WTC11 (cell line): ENCODE measurements around the gene GDPD4. TPM values are rescaled to one million over a fixed set of nuclear protein-coding genes. Genes with fewer than 3 reads are reported as not detected.
A peak's percentile ranks its signal among the peaks of the same experiment; 100 is the strongest.

Source experiments
- ATAC-seq: fragments of 200-7000 bp; cut with Tn5 transposase; 2 replicates; pipeline ENCODE4 v1.10.0; 2021; ENCODE audit warnings: mild to moderate bottlenecking, moderate library complexity
- CTCF ChIA-PET: fragments of 300-600 bp; sonication (Branson Sonifier 250); formaldehyde crosslinking; loops from one replicate; lab custom pipeline; 2021; ENCODE audit warnings: antibody characterized with exemption; lab: Charles Lee
- POLR2A ChIA-PET: fragments of 350-600 bp; sonication (Branson Sonifier 250); formaldehyde crosslinking; loops from one replicate; lab custom pipeline; 2021; ENCODE audit warnings: antibody characterized with exemption; lab: Charles Lee
- DNase-seq: peaks from one replicate; pipeline ENCODE4 v3.0.0; 2021; ENCODE audit warnings: low spot score
- H3K27ac Mint-ChIP-seq: 2 replicates; pipeline ENCODE4 v1.8.0; 2021; ENCODE audit warnings: mixed read lengths
- H3K27me3 Mint-ChIP-seq: 2 replicates; pipeline ENCODE4 v1.8.0; 2021; ENCODE audit warnings: low read depth, mild to moderate bottlenecking, moderate library complexity, mixed read lengths
- H3K36me3 Mint-ChIP-seq: 2 replicates; pipeline ENCODE4 v1.8.0; 2021; ENCODE audit warnings: mixed read lengths
- H3K4me1 Mint-ChIP-seq: 2 replicates; pipeline ENCODE4 v1.8.0; 2022; ENCODE audit warnings: mixed read lengths
- H3K4me3 Mint-ChIP-seq: 2 replicates; pipeline ENCODE4 v1.8.0; 2021; ENCODE audit warnings: mild to moderate bottlenecking, moderate library complexity, mixed read lengths
- H3K9me3 Mint-ChIP-seq: 2 replicates; pipeline ENCODE4 v1.8.0; 2021; ENCODE audit warnings: mixed read lengths
- ATF1 ChIP-seq: sonication (generic); formaldehyde crosslinking; IDR thresholded peaks from 2 replicates; pipeline ENCODE4 v1.8.1; 2023; ENCODE audit warnings: mild to moderate bottlenecking, moderate library complexity, missing genetic modification reagents
- ETV6 ChIP-seq: sonication (generic); formaldehyde crosslinking; IDR thresholded peaks from 2 replicates; pipeline ENCODE4 v1.8.1; 2022; ENCODE audit warnings: mild to moderate bottlenecking, missing genetic modification reagents
- NR3C1 ChIP-seq: sonication (generic); formaldehyde crosslinking; conservative IDR thresholded peaks from 2 replicates; pipeline ENCODE4 v1.8.1; 2023; ENCODE audit warnings: low read depth, mild to moderate bottlenecking, missing genetic modification reagents
- PRDM15 ChIP-seq: sonication (generic); formaldehyde crosslinking; IDR thresholded peaks from 2 replicates; pipeline ENCODE4 v1.8.0; 2022; ENCODE audit warnings: missing genetic modification reagents
- RELA ChIP-seq: sonication (generic); formaldehyde crosslinking; IDR thresholded peaks from 2 replicates; pipeline ENCODE4 v1.8.1; 2022; ENCODE audit warnings: missing genetic modification reagents, mild to moderate bottlenecking, borderline replicate concordance
- RORB ChIP-seq: fragments of 250-450 bp; sonication (Bioruptor Pico); IDR thresholded peaks from 2 replicates; pipeline ENCODE4 v1.9.0; 2021; ENCODE audit warnings: mild to moderate bottlenecking
- SOX15 ChIP-seq: fragments of 250-450 bp; sonication (Bioruptor Pico); IDR thresholded peaks from 2 replicates; pipeline ENCODE4 v1.9.0; 2021; ENCODE audit warnings: mild to moderate bottlenecking
- TCF7 ChIP-seq: sonication (generic); formaldehyde crosslinking; IDR thresholded peaks from 2 replicates; pipeline ENCODE4 v1.8.0; 2022; ENCODE audit warnings: mild to moderate bottlenecking, low read depth, missing genetic modification reagents, moderate library complexity
- USF1 ChIP-seq: sonication (generic); formaldehyde crosslinking; IDR thresholded peaks from 2 replicates; pipeline ENCODE4 v1.8.0; 2022; ENCODE audit warnings: mild to moderate bottlenecking, missing genetic modification reagents
- USF2 ChIP-seq: sonication (generic); formaldehyde crosslinking; IDR thresholded peaks from 2 replicates; pipeline ENCODE4 v1.8.1; 2023; ENCODE audit warnings: mild to moderate bottlenecking, missing genetic modification reagents, moderate library complexity
- ZNF423 ChIP-seq: fragments of 250-450 bp; sonication (Bioruptor Pico); IDR thresholded peaks from 2 replicates; pipeline ENCODE4 v2.1.2; 2022; ENCODE audit warnings: mild to moderate bottlenecking, moderate library complexity
- ZSCAN18 ChIP-seq: fragments of 250-450 bp; sonication (Bioruptor Pico); IDR thresholded peaks from 2 replicates; pipeline ENCODE4 v2.1.2; 2022; ENCODE audit warnings: mild to moderate bottlenecking, moderate library complexity
- total RNA-seq: library from RNA; stranded (reverse); gene quantifications from 3 replicates; pipeline ENCODE4 v1.2.3, GENCODE V29; 2021
- TF ChIP-seq, protein P1 (sequence below): sonication (generic); formaldehyde crosslinking; IDR thresholded peaks from 2 replicates; pipeline ENCODE4 v1.8.0; 2023; ENCODE audit warnings: missing genetic modification reagents, mild to moderate bottlenecking, borderline replicate concordance
- TF ChIP-seq, protein P2 (sequence below): sonication (generic); formaldehyde crosslinking; conservative IDR thresholded peaks from 2 replicates; pipeline ENCODE4 v1.8.1; 2023; ENCODE audit warnings: mild to moderate bottlenecking, low read depth, missing genetic modification reagents, moderate library complexity

GDPD4 gene
- total RNA-seq, 1 experiment from 2014 or later, result not detected

DNA sequence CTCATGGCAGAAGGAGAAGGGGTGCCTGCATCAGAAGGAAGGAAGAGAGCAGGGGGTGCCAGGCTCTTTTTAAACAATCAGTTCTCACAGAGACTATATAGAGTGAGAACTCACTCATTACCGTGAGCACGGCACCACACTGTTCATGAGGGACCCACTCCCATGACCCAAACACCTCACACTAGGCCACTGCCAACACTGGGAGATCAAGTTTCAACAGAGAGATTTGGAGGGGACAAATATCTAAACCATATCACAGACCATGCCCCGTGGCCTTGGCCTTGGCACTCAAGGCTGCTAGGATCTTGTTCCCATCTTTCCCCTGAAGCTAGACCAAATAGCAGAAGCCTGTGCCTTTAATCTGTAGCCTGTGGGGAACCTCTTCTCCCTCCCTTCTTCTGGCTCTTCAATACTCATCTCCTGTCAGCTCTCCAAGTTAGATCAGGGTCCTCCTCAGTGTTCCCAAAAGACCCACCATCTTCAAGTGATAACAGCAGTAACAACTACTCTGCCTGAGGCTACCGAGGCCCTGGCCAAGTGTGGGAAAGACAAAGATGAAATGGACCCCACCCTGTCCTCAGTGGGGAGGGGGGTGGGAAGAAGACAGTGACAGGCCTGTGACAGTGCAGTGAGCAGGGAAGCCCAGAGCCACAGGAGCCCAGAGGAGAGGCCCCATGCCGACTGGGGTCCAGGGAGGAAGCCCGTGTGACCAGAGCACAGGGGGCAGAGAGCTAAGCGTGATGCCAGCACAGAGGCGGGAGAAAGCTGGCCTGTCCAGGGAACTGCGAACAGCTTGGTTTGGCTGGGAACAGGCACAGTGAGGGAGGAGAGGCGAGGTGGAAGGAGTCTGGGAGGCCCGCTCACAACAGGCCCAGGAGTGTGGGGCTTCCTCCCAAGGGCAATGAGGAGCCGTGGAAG lies 100.9 kb downstream of the GDPD4 start (continued):
- TF ChIP-seq, protein P1, sequence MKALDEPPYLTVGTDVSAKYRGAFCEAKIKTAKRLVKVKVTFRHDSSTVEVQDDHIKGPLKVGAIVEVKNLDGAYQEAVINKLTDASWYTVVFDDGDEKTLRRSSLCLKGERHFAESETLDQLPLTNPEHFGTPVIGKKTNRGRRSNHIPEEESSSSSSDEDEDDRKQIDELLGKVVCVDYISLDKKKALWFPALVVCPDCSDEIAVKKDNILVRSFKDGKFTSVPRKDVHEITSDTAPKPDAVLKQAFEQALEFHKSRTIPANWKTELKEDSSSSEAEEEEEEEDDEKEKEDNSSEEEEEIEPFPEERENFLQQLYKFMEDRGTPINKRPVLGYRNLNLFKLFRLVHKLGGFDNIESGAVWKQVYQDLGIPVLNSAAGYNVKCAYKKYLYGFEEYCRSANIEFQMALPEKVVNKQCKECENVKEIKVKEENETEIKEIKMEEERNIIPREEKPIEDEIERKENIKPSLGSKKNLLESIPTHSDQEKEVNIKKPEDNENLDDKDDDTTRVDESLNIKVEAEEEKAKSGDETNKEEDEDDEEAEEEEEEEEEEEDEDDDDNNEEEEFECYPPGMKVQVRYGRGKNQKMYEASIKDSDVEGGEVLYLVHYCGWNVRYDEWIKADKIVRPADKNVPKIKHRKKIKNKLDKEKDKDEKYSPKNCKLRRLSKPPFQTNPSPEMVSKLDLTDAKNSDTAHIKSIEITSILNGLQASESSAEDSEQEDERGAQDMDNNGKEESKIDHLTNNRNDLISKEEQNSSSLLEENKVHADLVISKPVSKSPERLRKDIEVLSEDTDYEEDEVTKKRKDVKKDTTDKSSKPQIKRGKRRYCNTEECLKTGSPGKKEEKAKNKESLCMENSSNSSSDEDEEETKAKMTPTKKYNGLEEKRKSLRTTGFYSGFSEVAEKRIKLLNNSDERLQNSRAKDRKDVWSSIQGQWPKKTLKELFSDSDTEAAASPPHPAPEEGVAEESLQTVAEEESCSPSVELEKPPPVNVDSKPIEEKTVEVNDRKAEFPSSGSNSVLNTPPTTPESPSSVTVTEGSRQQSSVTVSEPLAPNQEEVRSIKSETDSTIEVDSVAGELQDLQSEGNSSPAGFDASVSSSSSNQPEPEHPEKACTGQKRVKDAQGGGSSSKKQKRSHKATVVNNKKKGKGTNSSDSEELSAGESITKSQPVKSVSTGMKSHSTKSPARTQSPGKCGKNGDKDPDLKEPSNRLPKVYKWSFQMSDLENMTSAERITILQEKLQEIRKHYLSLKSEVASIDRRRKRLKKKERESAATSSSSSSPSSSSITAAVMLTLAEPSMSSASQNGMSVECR (CRISPR knock-in tag), result no peak
- no peak for TF ChIP-seq SOX15
- no peak for TF ChIP-seq RELA
- no peak for TF ChIP-seq RORB
- TF ChIP-seq ZSCAN18 (CRISPR knock-in tag), result no peak
- no peak for TF ChIP-seq TCF7 (CRISPR knock-in tag)
- TF ChIP-seq, all 79 proteins: peak for 0

GRCh38 chr11:77199137-77199745 lies 102.2 kb downstream of the GDPD4 start:
- CTCF ChIA-PET, result interaction anchor here (0.5 to 2.4 kb wide), 24 partner anchors 11 to 635 kb away, joined by 3 to 14 read pairs (median 4); partner anchors contain the start of genes AQP11 and MYO7A
- Mint-ChIP-seq H3K27ac (no peak overlapping the region), H3K27me3 (no peaks in the 10 kb centered on the region), H3K4me1 (peaks cover 7% of the 10 kb centered on the region), H3K9me3 (no peaks in the 10 kb centered on the region), H3K4me3 (no peak overlapping the region), H3K36me3 (no peaks in the 10 kb centered on the region)
- ATAC-seq (no peak), DNase-seq (no peak)
- TF ChIP-seq, protein P2, sequence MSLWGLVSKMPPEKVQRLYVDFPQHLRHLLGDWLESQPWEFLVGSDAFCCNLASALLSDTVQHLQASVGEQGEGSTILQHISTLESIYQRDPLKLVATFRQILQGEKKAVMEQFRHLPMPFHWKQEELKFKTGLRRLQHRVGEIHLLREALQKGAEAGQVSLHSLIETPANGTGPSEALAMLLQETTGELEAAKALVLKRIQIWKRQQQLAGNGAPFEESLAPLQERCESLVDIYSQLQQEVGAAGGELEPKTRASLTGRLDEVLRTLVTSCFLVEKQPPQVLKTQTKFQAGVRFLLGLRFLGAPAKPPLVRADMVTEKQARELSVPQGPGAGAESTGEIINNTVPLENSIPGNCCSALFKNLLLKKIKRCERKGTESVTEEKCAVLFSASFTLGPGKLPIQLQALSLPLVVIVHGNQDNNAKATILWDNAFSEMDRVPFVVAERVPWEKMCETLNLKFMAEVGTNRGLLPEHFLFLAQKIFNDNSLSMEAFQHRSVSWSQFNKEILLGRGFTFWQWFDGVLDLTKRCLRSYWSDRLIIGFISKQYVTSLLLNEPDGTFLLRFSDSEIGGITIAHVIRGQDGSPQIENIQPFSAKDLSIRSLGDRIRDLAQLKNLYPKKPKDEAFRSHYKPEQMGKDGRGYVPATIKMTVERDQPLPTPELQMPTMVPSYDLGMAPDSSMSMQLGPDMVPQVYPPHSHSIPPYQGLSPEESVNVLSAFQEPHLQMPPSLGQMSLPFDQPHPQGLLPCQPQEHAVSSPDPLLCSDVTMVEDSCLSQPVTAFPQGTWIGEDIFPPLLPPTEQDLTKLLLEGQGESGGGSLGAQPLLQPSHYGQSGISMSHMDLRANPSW (CRISPR knock-in tag), result no peak
- TF ChIP-seq ATF1, result no peak
- POLR2A ChIA-PET, result no interaction called here

GRCh38 chr11:77198440-77198849 lies 103.0 kb downstream of the GDPD4 start:
- CTCF ChIA-PET, result interaction anchor here (0.5 to 2.4 kb wide), 34 partner anchors 10 to 636 kb away, joined by 3 to 14 read pairs (median 4); partner anchors contain the start of genes AQP11 and MYO7A
- DNase-seq, result peak; percentile 82
- TF ChIP-seq USF1 (CRISPR knock-in tag) (0 out of 2 replicates have a peak, but pooled peaks have one; percentile 16), USF2 (peak; percentile 69), PRDM15 (CRISPR knock-in tag) (no peak), ZNF423 (CRISPR knock-in tag) (no peak), ETV6 (CRISPR knock-in tag) (0 out of 2 replicates have a peak, but pooled peaks have one; percentile 53), NR3C1 (CRISPR knock-in tag) (no peak)

More at GRCh38 chr11:77198440-77198849, 103.0 kb downstream of the GDPD4 start:
- H3K9me3 Mint-ChIP-seq, result no peaks in the 10 kb centered on the region
- ATAC-seq, result peak; percentile 90
- no peaks in the 10 kb centered on the region for H3K27me3 Mint-ChIP-seq
- peaks cover 5% of the 10 kb centered on the region for H3K4me1 Mint-ChIP-seq
- no peak overlapping the region for H3K4me3 Mint-ChIP-seq
- POLR2A ChIA-PET, result no interaction called here
- 0 out of 2 replicates have a peak overlapping the region, but pooled peaks have one; percentile 47 for H3K27ac Mint-ChIP-seq
- no peaks in the 10 kb centered on the region for H3K36me3 Mint-ChIP-seq
